EH (cell line): ENCODE results near the gene KCNIP1.

Experiments used
- DNase-seq: peaks from one replicate; pipeline ENCODE4 v3.0.0-alpha.2; 2015; ENCODE audit warnings: low read depth

The KCNIP1 gene

GRCh38 chr5:170483701-170484458 is 19.9 kb upstream of the KCNIP1 start:
- peak; percentile 40 for DNase-seq

GRCh38 chr5:170484459-170484831 is 19.4 kb upstream of the KCNIP1 start:
- DNase-seq: no peak

GRCh38 chr5:170484847-170485615 is 18.8 kb upstream of the KCNIP1 start:
- no peak for DNase-seq

GRCh38 chr5:170485616-170485911 is 18.3 kb upstream of the KCNIP1 start:
- no peak for DNase-seq

- peak; percentile 24 for DNase-seq
Observed at GRCh38 chr5:170486371-170486770, 17.4 kb upstream of the KCNIP1 start.

GRCh38 chr5:170488570-170488969 is 15.2 kb upstream of the KCNIP1 start:
- no peak for DNase-seq

GRCh38 chr5:170489199-170489598 is 14.6 kb upstream of the KCNIP1 start:
- no peak for DNase-seq

GRCh38 chr5:170490381-170490780 is 13.4 kb upstream of the KCNIP1 start:
- DNase-seq: no peak

- peak; percentile 96 for DNase-seq
Observed at GRCh38 chr5:170491479-170491878, 12.3 kb upstream of the KCNIP1 start.

GRCh38 chr5:170493028-170493820 is 10.6 kb upstream of the KCNIP1 start:
- no peak for DNase-seq

- no peak for DNase-seq
Observed at GRCh38 chr5:170494041-170494440, 9.8 kb upstream of the KCNIP1 start.

GRCh38 chr5:170495825-170496661 is 7.8 kb upstream of the KCNIP1 start:
- DNase-seq: no peak

GRCh38 chr5:170496662-170497028 is 7.2 kb upstream of the KCNIP1 start:
- DNase-seq: no peak

- DNase-seq: peak; percentile 8
Observed at GRCh38 chr5:170497311-170498038, 6.3 kb upstream of the KCNIP1 start.

- no peak for DNase-seq
Observed at GRCh38 chr5:170498811-170499351, 4.9 kb upstream of the KCNIP1 start.

- no peak for DNase-seq
Observed at GRCh38 chr5:170499621-170500020, 4.2 kb upstream of the KCNIP1 start.

GRCh38 chr5:170501361-170501760 is 2.5 kb upstream of the KCNIP1 start:
- DNase-seq: no peak

GRCh38 chr5:170501931-170502330 is 1.9 kb upstream of the KCNIP1 start:
- no peak for DNase-seq

- DNase-seq: no peak
Observed at GRCh38 chr5:170504616-170505266, 921 bp downstream of the KCNIP1 start.

- DNase-seq: no peak
Observed at GRCh38 chr5:170508036-170508435, 4.2 kb downstream of the KCNIP1 start.
